HEK293 (cell line): ENCODE measurements around the gene ING5.

Experiments
- CTCF ChIA-PET: fragments of 350-600 bp; formaldehyde crosslinking; extraction: SDS; loops from one replicate; lab custom pipeline; 2021; ENCODE audit warnings: antibody characterized with exemption; lab: Yijun Ruan, JAX
- POLR2A ChIA-PET: fragments of 300-600 bp; formaldehyde crosslinking; extraction: SDS; loops from one replicate; lab custom pipeline; 2020; ENCODE audit warnings: antibody characterized with exemption, inconsistent platforms; lab: Yijun Ruan, JAX
- H3K27ac ChIP-seq: fragments of 200-500 bp; sonication (Bioruptor generic); 2 replicates; pipeline ENCODE4 v1.5.1; 2014; ENCODE audit warnings: low read depth, low read length, control low read depth, inconsistent platforms; ENCODE audit errors: extremely low read depth
- H3K36me3 ChIP-seq, 2 experiments: fragments of 200-500 bp in 1 of 2; sonication (Bioruptor generic) in 1 of 2; 1 replicate in 1 of 2; 2 replicates in 1 of 2; pipeline ENCODE4 v1.5.1; 2014 to 2017; ENCODE audit warnings: inconsistent platforms in 2 of 2, low read length in 2 of 2; ENCODE audit not compliant: control insufficient read depth in 2 of 2, insufficient read depth in 1 of 2
- H3K4me1 ChIP-seq: fragments of 200-500 bp; sonication (Bioruptor generic); 2 replicates; pipeline ENCODE4 v1.5.1; 2014; ENCODE audit warnings: mild to moderate bottlenecking, low read length, inconsistent platforms; ENCODE audit not compliant: control insufficient read depth, insufficient read depth
- H3K4me3 ChIP-seq: 2 replicates; pipeline ENCODE4 v1.5.1; 2011; ENCODE audit warnings: low read depth, mild to moderate bottlenecking, control low read depth, low read length, moderate library complexity
- H3K9me3 ChIP-seq: fragments of 200-500 bp; sonication (Bioruptor generic); 2 replicates; pipeline ENCODE4 v1.5.1; 2014; ENCODE audit warnings: low read depth, low read length, inconsistent platforms; ENCODE audit not compliant: control insufficient read depth, insufficient read depth
- ATF2 ChIP-seq: fragments of 450-650 bp; formaldehyde crosslinking; IDR thresholded peaks from 2 replicates; pipeline ENCODE4 v1.5.1; 2016; ENCODE audit warnings: missing biosample characterization, missing genetic modification characterization, low read depth
- CTCF ChIP-seq: fragments of 450-650 bp; formaldehyde crosslinking; IDR thresholded peaks from 2 replicates; pipeline ENCODE4 v1.5.1; 2016; ENCODE audit warnings: missing biosample characterization, missing genetic modification characterization
- EGR2 ChIP-seq: fragments of 450-650 bp; formaldehyde crosslinking; IDR thresholded peaks from 2 replicates; pipeline ENCODE4 v1.5.1; 2016; ENCODE audit warnings: low read depth, missing biosample characterization, missing genetic modification characterization
- KLF1 ChIP-seq: fragments of 450-650 bp; formaldehyde crosslinking; IDR thresholded peaks from 2 replicates; pipeline ENCODE4 v1.5.1; 2016; ENCODE audit warnings: missing biosample characterization, missing genetic modification characterization
- KLF9 ChIP-seq: fragments of 450-650 bp; formaldehyde crosslinking; IDR thresholded peaks from 2 replicates; pipeline ENCODE4 v1.5.1; 2016; ENCODE audit warnings: missing biosample characterization, missing genetic modification characterization, low read depth
- SALL2 ChIP-seq: fragments of 450-650 bp; formaldehyde crosslinking; IDR thresholded peaks from 2 replicates; pipeline ENCODE4 v1.5.0; 2017; ENCODE audit warnings: missing biosample characterization, mild to moderate bottlenecking, missing genetic modification characterization, borderline replicate concordance
- SETDB1 ChIP-seq: IDR thresholded peaks from one replicate; pipeline ENCODE4 v1.6.1; 2017; ENCODE audit warnings: mild to moderate bottlenecking, low read length, moderate library complexity, mixed read lengths; ENCODE audit not compliant: insufficient read length
- SP2 ChIP-seq: fragments of 450-650 bp; formaldehyde crosslinking; IDR thresholded peaks from 2 replicates; pipeline ENCODE4 v1.5.1; 2016; ENCODE audit warnings: missing biosample characterization, missing genetic modification characterization
- ZFHX2 ChIP-seq: fragments of 450-650 bp; formaldehyde crosslinking; conservative IDR thresholded peaks from 2 replicates; pipeline ENCODE4 v1.5.1; 2016; ENCODE audit warnings: missing biosample characterization, missing genetic modification characterization
- ZNF121 ChIP-seq: fragments of 450-650 bp; formaldehyde crosslinking; IDR thresholded peaks from 2 replicates; pipeline ENCODE4 v1.5.1; 2016; ENCODE audit warnings: missing biosample characterization, missing genetic modification characterization
- ZNF23 ChIP-seq: fragments of 450-650 bp; formaldehyde crosslinking; IDR thresholded peaks from 2 replicates; pipeline ENCODE4 v1.5.1; 2016; ENCODE audit warnings: missing biosample characterization, missing genetic modification characterization, borderline replicate concordance
- ZNF280D ChIP-seq: fragments of 450-650 bp; formaldehyde crosslinking; IDR thresholded peaks from 2 replicates; pipeline ENCODE4 v1.5.1; 2016; ENCODE audit warnings: missing biosample characterization, missing genetic modification characterization
- ZNF292 ChIP-seq: fragments of 450-650 bp; formaldehyde crosslinking; IDR thresholded peaks from 2 replicates; pipeline ENCODE4 v1.5.1; 2016; ENCODE audit warnings: low read depth, missing biosample characterization, missing genetic modification characterization, borderline replicate concordance
- ZNF416 ChIP-seq: fragments of 450-650 bp; formaldehyde crosslinking; IDR thresholded peaks from 2 replicates; pipeline ENCODE4 v1.5.1; 2016; ENCODE audit warnings: missing biosample characterization, missing genetic modification characterization
- ZNF510 ChIP-seq: fragments of 450-650 bp; formaldehyde crosslinking; IDR thresholded peaks from 2 replicates; pipeline ENCODE4 v1.5.1; 2018; ENCODE audit warnings: mild to moderate bottlenecking, missing genetic modification characterization, missing biosample characterization; ENCODE audit not compliant: insufficient replicate concordance
- ZNF529 ChIP-seq: fragments of 450-650 bp; formaldehyde crosslinking; IDR thresholded peaks from 2 replicates; pipeline ENCODE4 v1.5.1; 2017; ENCODE audit warnings: missing genetic modification characterization, missing biosample characterization; ENCODE audit not compliant: insufficient replicate concordance
- ZNF623 ChIP-seq: fragments of 450-650 bp; formaldehyde crosslinking; IDR thresholded peaks from 2 replicates; pipeline ENCODE4 v1.5.1; 2016; ENCODE audit warnings: missing biosample characterization, missing genetic modification characterization
- ZNF629 ChIP-seq: fragments of 450-650 bp; formaldehyde crosslinking; IDR thresholded peaks from 2 replicates; pipeline ENCODE4 v1.5.1; 2017; ENCODE audit warnings: missing biosample characterization, missing genetic modification characterization
- ZNF654 ChIP-seq: fragments of 450-650 bp; formaldehyde crosslinking; IDR thresholded peaks from 2 replicates; pipeline ENCODE4 v1.5.1; 2016; ENCODE audit warnings: low read depth, missing biosample characterization, missing genetic modification characterization

ING5 gene

DNA sequence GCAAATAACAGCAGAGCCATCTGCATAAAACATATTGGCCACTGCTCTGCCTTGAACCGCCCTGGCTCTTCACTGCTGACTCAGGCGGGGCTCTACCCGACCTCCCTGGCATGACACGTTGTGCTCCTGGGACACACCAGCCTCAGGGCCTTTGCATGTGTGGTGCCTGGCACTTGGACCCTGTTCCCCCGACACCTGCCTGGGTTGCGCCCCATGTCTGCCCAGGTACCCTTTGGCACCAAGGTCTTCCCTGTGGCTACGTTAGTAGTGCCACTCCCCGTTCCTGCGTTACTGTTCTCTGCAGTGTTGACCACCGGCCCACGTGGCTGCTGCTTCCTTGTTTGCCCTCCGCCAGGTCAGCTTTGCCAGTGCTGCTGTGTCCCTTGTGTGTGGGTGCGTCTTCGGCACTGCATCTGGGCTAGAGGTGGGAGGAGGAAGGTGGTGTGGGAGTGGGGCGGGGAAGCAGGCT is 44.0 kb upstream of the ING5 start:
- POLR2A ChIA-PET: no interaction called here
- H3K4me1 ChIP-seq: no peaks in the 10 kb centered on the region
- CTCF ChIA-PET: interaction anchor here (0.6 to 2.6 kb wide), 5 partner anchors 8 to 807 kb away, joined by 3 to 11 read pairs (median 4); no protein-coding TSS in a partner anchor
- no peak overlapping the region for H3K27ac ChIP-seq
- no peak overlapping the region for H3K4me3 ChIP-seq
- peaks cover 0 to 87% of the 10 kb centered on the region in 2 experiments; a peak in 2 of 3 replicates for H3K36me3 ChIP-seq
- peak; percentile 75 for TF ChIP-seq EGR2 (tag by site-specific recombination)
- peak; percentile 85 for TF ChIP-seq ZNF623
- TF ChIP-seq SETDB1: no peak
- peak; percentile 78 for TF ChIP-seq ZFHX2 (tag by site-specific recombination)
- H3K9me3 ChIP-seq: no peaks in the 10 kb centered on the region

- TF ChIP-seq ZNF292 (tag by site-specific recombination) (no peak), KLF1 (tag by site-specific recombination) (no peak), ZNF416 (tag by site-specific recombination) (no peak)
- ChIA-PET POLR2A (interaction anchor here (0.6 to 1.6 kb wide), 3 partner anchors 10 to 221 kb away, joined by 3 to 10 read pairs (median 6); no protein-coding TSS in a partner anchor), CTCF (interaction anchor here (0.6 to 2.6 kb wide), 10 partner anchors 8 to 807 kb away, joined by 3 to 11 read pairs (median 3); no protein-coding TSS in a partner anchor)
- Histone ChIP-seq H3K9me3 (no peaks in the 10 kb centered on the region), H3K36me3 (peaks cover 0 to 82% of the 10 kb centered on the region in 2 experiments; a peak in 2 of 3 replicates), H3K4me1 (no peaks in the 10 kb centered on the region), H3K27ac (no peak overlapping the region), H3K4me3 (no peak overlapping the region)
These were observed 43.5 kb upstream of the ING5 start for GRCh38 chr2:241658296-241658695.

GRCh38 chr2:241659150-241659739 is 42.6 kb upstream of the ING5 start:
- peaks cover 0 to 77% of the 10 kb centered on the region in 2 experiments; a peak in 2 of 3 replicates for H3K36me3 ChIP-seq
- peak; percentile 72 for TF ChIP-seq CTCF (tag by site-specific recombination)
- TF ChIP-seq ZNF654 (tag by site-specific recombination): peak; percentile 68
- TF ChIP-seq ATF2 (tag by site-specific recombination): no peak
- POLR2A ChIA-PET: interaction anchor here (1.0 to 1.6 kb wide), 2 partner anchors 11 to 222 kb away, joined by 3 to 6 read pairs; no protein-coding TSS in a partner anchor

DNA sequence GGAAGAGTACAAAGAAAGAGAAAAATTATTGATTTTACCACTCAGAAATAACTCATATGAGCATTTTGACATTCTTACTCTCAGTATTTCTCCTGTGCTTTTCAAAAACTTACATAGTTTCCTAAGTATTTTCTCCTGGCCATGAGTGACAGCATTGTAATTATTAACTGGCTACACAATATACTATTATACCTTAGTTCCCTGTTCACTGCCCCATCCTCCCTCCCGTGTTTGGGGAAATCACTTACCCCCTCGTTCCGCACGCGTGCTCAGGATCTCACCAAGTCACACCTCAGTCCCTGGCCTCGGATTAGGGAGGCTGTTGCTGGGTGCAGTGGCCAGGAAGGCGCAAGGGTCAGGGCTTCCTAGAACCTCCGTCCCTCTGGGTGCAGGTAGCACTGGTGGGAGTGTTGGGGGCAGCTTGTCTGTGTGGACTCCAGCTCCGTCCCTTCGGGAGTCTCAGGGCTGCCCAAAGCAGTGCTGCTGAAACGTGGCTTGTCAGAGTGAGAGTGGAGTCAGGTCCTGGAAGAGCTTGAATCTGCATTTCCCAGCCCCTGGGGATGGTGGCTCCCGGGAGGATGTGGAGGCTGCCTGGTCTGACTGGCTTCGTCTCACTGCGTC is 41.1 kb upstream of the ING5 start:
- ChIA-PET POLR2A (no interaction called here), CTCF (interaction anchor here (0.6 to 2.6 kb wide), 5 partner anchors 8 to 767 kb away, joined by 3 to 11 read pairs (median 5); no protein-coding TSS in a partner anchor)
- no peak overlapping the region for H3K27ac ChIP-seq
- H3K4me3 ChIP-seq: no peak overlapping the region
- H3K9me3 ChIP-seq: no peaks in the 10 kb centered on the region
- peaks cover 0 to 62% of the 10 kb centered on the region in 2 experiments; a peak in 2 of 3 replicates for H3K36me3 ChIP-seq
- H3K4me1 ChIP-seq: no peaks in the 10 kb centered on the region; the same call in 1 of the 2 replicates
- no peak for TF ChIP-seq ZNF629 (tag by site-specific recombination)
- TF ChIP-seq ZNF510 (tag by site-specific recombination): no peak
- TF ChIP-seq ZNF23 (tag by site-specific recombination): no peak
- TF ChIP-seq ZNF121 (tag by site-specific recombination): no peak
- no peak for TF ChIP-seq SALL2 (tag by site-specific recombination)
- no peak for TF ChIP-seq KLF9 (tag by site-specific recombination)
- TF ChIP-seq ZNF529: no peak
- no peak for TF ChIP-seq ZNF280D (tag by site-specific recombination)
- no peak for TF ChIP-seq SP2

More at GRCh38 chr2:241659150-241659739, 42.6 kb upstream of the ING5 start:
- Histone ChIP-seq H3K4me3 (no peak overlapping the region), H3K4me1 (no peaks in the 10 kb centered on the region), H3K9me3 (no peaks in the 10 kb centered on the region), H3K27ac (no peak overlapping the region)
- CTCF ChIA-PET: interaction anchor here (0.5 to 2.6 kb wide), 24 partner anchors 9 to 808 kb away, joined by 3 to 11 read pairs (median 4); partner anchors contain the start of genes ATG4B and ING5
